ENCODE measurements around the gene ELL2.
"Not testable (repeated sequence)": the region's sequence is repeated elsewhere in the genome, so short reads cannot be mapped to it uniquely, and the experiment has no call there.

Gene ELL2

DNA sequence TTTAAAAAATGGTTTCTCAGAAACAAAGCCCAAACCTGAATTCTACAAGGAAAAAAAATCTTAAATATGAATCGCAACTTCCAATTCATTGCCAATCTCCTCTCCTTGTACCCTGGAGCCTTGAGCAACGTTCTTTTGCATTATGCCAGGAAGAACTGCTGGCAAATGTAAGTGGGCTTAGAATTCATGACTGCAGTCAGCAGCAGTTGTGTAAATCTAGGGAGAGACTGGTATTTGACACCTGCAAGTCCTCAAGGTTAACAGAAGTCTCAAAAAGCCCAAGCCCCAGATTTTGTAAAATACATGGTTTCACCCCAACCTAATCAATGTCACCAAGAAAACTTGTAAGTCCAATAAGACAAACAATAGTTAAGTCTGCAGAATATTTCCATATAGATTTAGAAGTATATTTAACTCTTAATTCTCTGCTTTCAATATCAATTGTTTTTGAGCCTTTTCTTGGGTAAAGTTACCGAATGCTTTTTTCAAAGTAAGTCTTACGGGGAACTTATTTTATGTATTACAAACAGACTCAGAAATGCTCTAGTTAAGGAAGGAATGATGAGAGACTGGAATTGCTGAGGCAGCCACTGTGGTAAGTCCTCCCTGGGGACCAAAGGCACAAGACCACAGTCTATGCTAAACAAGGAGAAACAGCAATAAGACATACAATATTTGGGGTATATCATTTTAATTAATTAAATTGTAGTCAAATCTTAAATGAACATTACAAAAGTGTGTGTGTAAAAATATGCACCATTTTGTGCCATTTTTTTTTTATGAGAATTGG lies 31.3 kb downstream of the ELL2 start:
- DNase-seq (ENCODE audit: low read depth in 2 of 2) = no peak

GRCh38 chr5:95928724-95929253 lies 32.9 kb downstream of the ELL2 start:
- DNase-seq (ENCODE audit: low read depth in 2 of 2) = no peak

DNA sequence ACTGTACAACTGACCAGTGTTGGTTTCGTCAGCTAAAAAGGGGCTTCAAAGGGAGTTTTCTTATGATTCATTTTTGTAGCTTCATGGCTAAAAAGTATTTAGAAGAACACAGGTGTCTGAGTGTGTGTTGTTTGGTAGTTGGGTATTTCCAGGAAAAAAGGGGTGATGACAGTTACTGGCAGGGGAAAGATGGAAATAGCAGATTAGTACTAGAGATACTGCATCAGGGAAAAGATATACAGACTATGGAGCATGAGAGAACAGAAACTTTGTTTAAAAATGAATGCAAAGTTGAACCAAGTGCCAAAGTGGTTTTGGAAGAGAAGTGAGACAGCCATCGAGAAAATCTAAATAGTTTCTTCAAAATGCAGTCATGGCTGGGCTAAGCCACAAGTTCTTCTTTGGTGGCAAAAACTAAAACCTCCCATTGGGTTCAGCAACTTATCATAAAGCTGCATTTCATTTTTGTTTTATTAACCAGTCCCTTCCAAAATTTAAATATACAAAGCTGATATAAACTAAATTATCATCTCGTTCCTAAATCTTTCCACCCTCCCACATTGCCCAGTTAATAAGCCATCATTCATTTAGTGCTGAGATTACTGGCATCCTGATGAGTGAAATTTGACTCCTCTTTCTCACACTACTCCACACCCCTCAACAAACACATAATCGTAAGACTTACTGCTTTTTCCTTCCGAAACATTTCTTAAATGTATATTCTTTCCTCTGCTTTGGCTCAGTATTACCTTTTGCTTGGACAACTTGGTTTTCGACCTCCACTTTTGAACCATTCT lies 33.5 kb downstream of the ELL2 start:
- DNase-seq (ENCODE audit: low read depth in 2 of 2) = no peak

GRCh38 chr5:95927300-95927699 lies 34.4 kb downstream of the ELL2 start:
- DNase-seq (ENCODE audit: low read depth in 2 of 2) = not testable (repeated sequence)

- DNase-seq (ENCODE audit: low read depth in 2 of 2) = no peak
Observed at GRCh38 chr5:95925939-95926338, 35.7 kb downstream of the ELL2 start.

GRCh38 chr5:95925378-95925744 lies 36.3 kb downstream of the ELL2 start:
- DNase-seq (ENCODE audit: low read depth in 2 of 2) = no peak

DNA sequence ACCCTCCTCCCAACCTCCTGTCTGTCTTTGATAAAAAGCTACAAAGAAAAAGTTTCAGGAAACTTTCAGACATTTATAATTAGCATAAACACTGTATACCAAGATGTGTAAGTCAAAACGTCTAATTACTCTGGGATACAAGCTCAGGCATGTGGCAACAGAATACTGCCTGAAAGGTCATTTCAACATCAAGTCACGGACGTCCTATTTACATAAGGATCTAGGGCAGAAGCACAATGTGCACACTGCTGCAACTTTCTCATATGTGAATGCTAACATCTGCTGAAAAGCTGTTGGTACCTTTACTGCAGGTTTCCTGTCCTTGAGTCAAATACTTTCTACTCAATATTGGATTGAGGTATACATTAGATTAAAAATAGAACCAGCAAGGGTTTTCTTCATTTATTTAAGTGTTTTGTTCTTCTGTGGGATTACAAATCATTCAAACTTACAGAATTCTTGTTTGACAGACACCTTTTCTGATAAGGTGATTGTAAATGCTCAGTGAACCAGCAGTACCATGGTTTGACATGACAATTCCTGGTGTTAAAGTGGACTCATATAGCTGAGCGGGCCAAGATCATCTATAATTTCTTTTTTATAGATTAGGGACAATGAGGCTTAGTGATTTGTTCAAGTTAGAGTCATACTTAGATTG lies 36.8 kb downstream of the ELL2 start:
- DNase-seq (ENCODE audit: low read depth in 2 of 2) = no peak

DNA sequence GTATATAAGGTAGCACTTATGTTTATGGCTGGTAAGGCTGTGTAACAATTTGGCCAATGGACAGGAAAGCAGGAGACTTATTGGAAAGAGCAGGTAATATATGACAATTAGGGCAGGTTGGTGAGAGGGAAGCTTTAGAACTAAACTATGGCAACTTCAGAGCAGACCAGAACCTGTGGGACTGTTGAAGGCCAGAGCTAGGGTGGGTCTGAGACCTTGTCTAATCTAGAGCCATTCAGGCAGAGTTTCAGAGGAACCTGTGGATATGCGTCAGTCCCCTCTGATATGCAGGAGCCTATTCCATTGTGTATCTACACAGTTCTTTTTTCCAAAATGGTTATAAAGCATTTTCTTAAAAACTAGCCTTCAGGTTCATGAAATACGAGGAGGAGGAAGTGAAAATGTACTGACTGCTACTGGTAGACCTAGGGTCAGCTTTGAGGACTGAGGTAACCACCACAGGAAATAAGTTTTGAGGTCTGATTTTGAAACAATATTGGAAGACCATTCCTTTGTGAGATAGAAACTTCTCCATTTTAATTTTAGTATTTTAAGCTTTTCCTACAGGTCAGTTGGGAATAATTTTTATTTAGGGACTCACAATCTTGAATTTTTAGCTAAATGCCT lies 37.6 kb downstream of the ELL2 start:
- DNase-seq (ENCODE audit: low read depth in 2 of 2) = no peak

DNA sequence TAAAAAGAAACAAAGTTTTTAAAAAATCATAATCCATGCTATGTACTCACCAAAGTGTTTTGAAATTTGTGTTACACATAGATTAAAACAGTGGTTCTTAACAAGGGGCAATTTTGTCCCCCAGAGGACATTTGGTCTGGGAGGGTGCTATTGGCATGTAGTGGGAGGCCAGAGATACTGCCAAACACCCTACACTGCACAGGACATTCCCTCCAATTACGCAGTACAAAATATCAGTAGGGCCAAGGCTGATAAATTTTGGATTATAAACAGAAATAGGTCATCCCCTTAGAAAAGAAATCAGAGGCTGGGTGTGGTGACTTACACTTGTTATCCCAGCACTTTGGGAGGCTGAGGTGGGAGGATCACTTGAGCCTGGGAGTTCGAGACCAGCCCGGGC lies 38.9 kb downstream of the ELL2 start:
- no peak for DNase-seq (ENCODE audit: low read depth in 2 of 2)

GRCh38 chr5:95921501-95921900 lies 40.1 kb downstream of the ELL2 start:
- no peak for DNase-seq (ENCODE audit: low read depth in 2 of 2)

DNA sequence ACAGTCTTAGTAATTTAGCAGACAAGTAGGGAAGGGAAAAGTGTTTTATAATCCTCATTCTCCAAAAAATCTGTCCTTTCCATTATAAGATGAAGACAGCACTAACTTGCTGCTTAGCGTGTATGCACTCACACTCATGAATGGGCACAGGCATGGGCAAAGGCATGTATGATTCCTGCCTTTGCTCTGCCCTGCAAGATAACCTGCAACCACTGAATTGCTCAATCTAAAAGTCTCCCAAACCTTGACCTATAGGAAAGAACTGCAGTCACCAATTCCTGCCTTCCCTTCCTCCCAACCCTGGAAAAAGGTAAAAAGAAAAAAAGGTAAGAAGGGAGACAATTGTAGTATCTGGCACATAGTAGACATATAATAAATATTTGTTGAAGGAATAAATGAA lies 40.8 kb downstream of the ELL2 start:
- no peak for DNase-seq (ENCODE audit: low read depth in 2 of 2)

DNA sequence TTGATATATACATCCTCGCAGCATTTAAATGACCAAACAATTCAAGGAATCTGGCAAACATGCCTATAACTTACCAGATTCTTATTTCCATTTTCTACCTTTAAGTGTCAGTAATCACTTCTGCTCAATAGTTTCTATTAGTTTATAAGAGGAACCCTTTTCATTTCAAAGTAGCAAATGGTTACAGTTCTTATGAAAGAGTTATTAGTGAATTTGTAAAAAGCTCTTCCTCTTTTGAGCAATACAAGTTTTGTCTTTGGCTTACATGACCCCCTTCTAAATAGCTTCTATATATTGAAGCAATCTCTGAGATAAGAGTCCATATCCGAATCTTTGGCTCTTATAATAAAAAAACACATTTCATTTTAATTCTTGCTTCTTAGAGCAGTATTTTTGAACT lies 42.0 kb downstream of the ELL2 start:
- DNase-seq (ENCODE audit: low read depth in 2 of 2) = no peak

DNA sequence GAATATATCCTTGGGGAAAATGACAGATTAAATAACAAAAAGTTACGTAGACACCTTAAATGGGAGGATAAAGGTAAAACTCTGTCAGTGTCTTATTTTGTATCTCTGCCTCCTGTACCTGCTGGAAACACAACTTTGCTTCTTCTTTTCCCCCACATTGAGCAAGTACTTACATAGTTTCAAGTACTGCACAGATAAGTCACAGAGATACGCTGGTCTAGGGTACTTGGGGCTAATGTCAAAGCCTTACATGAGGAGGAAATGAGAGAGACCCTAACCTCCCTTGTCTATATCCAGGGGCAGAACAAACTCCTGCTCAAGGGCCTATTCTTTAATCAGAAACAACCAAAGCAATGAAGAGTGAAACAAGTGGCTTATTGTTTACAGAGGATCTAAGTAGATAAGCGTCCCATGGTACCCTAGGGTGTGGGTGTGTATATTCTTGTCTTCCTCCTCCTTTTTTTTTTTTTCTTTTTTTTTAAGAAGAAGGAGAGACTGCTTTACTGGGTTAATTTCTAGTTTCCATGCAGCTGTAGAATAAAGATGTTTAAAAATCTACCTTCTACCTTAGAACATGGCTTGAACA lies 43.1 kb downstream of the ELL2 start:
- DNase-seq (ENCODE audit: low read depth in 2 of 2) = no peak

GRCh38 chr5:95917207-95917606 lies 44.4 kb downstream of the ELL2 start:
- DNase-seq (ENCODE audit: low read depth in 2 of 2) = no peak

DNA sequence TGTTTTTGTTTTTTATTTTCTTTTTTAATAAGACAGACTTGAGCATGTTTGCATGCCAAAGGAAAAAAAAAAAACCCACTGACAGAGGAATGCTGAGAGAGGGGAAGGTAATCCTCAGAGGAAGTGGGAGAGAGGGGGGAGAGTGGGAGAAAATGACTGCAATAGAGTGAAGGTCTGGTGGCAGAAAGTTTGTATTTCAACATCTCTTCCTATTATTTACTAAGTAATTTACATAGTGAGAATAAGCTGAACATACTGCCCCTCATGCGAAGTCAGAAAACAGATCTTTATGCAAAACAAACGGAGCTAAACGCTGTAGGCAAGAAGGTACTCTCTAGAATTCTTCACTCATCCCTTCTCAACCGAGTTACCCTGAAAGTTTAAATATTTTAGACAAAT lies 45.0 kb downstream of the ELL2 start:
- DNase-seq (ENCODE audit: low read depth in 2 of 2) = no peak

- DNase-seq (ENCODE audit: low read depth in 2 of 2) = no peak
Observed at GRCh38 chr5:95915999-95916686, 45.5 kb downstream of the ELL2 start.

GRCh38 chr5:95913663-95914062 lies 48.0 kb downstream of the ELL2 start:
- DNase-seq (ENCODE audit: low read depth in 2 of 2) = no peak

DNA sequence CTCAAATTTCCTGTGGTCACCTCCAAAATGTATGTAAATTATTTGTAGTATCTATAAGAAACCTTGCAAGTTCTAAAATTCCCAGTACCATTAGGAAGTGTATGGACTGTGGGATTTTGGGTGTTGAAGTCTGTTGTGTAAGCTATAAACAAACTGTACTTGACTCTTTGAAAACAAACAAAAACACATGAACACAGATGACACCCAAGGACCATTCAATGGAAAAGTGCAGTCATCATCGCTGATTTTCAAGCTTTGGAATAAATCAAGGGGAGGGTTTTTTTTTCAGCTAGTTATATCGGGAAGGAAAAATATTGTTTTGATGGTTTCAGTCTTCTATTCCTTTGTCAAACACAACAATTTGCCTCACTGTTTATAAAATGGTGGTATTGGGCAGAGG lies 49.6 kb downstream of the ELL2 start:
- DNase-seq (ENCODE audit: low read depth in 2 of 2) = no peak

DNA sequence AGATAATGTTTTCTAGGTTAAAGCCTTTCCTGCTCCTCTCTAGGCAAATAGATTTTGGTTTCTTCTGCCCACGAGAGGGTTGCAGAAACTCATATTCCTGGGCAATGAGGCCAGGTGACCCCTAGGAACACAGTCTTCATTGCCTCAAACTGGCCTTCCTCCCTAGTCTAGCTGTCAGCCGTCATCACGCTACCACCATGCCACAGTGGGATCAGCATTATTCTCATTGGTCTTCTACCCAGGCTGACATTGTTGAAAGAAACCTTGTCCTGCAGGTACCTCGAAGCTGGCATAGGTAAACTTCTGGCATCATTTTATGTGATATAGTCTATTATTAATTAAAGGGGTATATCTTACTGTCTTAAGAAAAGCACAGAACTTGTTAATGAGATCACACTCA lies 51.1 kb downstream of the ELL2 start:
- no peak for DNase-seq (ENCODE audit: low read depth in 2 of 2)

DNA sequence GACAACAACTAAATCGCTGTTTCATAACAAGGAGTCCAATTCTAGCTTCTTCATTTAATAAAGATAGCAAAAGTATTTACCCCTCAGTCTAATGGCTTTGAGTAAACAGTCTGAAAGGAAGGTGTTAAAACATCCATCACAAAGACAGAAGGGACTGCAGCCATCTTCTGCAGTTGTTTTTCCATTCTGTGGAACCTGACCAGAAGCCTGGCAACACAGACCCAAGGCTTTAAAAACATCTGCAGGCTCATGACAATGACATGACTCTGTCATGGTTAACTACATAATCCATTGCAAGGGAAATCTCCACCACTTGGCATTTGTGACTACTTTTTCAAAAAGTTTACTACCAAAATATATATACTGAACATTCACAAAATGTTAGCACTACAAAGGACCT lies 51.9 kb downstream of the ELL2 start:
- no peak for DNase-seq (ENCODE audit: low read depth in 2 of 2)

GRCh38 chr5:95908799-95909198 lies 52.9 kb downstream of the ELL2 start:
- DNase-seq (ENCODE audit: low read depth in 2 of 2) = no peak

All from stimulated activated CD4-positive, alpha-beta T cell treated with anti-CD3 and anti-CD28 coated beads, Interleukin-1b, Interleukin-23, amount 100 ng/mL, for 1 hour (primary cell).